ENCODE measurements around the gene CLDN15.
"Not testable (repeated sequence)": the region's sequence is repeated elsewhere in the genome, so short reads cannot be mapped to it uniquely, and the experiment has no call there.

Gene CLDN15

DNA sequence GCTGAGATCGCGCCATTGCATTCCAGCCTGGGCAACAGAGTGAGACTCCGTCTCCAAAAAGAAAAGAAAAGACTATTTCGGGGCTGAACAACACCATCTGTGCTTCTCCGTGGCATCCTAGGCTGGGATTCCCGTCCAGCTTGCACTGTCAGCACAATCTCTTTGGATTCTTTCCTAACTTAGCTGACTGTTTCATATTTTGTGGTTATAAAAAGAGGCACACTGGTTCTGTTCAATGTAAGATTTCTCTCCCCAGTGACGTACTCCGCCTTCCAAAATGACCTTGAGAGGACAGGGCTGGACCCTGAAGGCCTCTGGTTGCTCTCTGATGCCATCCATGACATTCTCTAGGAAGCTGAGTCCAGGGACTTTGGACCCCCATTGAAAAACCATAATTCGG lies 10.9 kb downstream of the CLDN15 start:
- no peak overlapping the region for H3K27ac ChIP-seq
- no peak for DNase-seq (ENCODE audit: low read depth, low spot score)

DNA sequence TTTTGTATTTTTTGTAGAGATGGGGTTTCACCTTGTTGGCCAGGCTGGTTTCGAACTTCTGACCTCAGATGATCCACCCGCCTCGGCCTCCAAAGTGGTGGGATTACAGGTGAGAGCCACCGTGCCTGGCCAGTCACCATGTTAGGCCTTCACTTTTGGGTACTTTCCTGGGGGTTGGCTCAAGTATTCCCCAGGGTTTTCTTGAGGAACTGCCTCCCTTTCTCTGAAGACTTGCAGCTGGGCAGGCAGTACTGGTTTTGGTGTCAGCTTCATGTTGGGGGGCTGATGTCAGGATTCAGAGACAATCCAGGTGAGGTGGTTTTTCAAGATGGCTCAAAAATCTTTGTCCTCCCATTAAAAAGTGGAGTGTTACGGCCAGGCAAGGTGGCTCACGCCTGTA lies 12.0 kb downstream of the CLDN15 start:
- H3K27ac ChIP-seq: no peak overlapping the region
- no peak for DNase-seq (ENCODE audit: low read depth, low spot score)

DNA sequence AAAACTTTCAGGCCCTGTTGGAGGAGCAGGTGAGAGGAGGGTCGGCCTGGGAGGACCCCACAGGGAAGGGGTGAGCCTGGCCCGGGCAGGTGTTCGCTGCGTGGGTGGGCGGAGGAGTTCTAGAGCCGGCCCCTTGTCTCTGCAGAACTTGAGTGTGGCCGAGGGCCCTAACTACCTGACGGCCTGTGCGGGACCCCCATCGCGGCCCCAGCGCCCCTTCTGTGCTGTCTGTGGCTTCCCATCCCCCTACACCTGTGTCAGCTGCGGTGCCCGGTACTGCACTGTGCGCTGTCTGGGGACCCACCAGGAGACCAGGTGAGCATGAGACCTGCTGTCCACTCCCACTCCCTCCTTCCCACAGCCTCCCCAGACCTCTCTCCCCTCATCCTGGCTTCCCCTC lies 14.1 kb downstream of the CLDN15 start:
- H3K27ac ChIP-seq: no peak overlapping the region
- DNase-seq (ENCODE audit: low read depth, low spot score): no peak

DNA sequence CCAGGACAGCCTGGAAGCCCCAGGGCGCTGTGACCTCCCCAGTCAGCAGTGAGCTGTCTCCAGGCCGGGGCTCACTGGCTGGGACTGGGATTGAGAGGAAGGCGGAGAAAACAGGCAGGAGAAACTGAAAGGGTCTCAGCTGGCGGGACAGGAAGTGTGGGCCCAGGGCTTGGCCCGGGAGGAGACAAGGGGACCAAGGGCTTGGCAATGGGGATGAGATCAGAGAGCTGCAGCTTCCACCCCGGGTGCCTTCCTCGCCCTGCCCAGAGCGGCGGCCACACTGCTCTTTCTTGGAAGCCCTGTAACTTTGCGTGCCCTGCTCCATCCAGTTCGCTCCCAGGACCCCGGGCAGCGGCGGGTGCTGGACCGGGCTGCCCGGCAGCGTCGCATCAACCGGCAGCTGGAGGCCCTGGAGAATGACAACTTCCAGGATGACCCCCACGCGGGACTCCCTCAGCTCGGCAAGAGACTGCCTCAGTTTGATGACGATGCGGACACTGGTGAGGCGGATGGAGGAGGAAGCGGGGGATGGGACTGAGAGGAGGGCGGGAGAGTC lies 15.2 kb downstream of the CLDN15 start:
- H3K27ac ChIP-seq: no peak overlapping the region
- DNase-seq (ENCODE audit: low read depth, low spot score): no peak

DNA sequence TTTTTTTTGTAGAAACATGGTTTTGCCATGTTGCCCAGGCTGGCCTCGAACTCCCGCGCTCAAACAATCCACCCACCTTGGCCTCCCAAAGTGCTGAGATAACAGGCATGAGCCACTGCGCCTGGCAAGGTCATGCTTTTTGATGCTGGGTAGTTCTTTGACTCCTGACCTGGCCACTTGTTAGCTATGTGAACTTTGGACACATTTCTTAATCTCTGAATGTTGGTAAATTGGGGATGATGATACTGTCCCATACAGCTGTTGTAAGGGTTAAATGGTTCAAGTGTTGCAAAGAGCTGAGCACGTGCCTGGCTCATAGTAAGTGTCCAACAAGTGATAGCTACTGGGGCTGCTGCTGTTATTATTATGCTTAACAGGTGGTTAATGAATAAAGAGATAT lies 17.3 kb downstream of the CLDN15 start:
- no peak for DNase-seq (ENCODE audit: low read depth, low spot score)
- H3K27ac ChIP-seq: no peak overlapping the region

DNA sequence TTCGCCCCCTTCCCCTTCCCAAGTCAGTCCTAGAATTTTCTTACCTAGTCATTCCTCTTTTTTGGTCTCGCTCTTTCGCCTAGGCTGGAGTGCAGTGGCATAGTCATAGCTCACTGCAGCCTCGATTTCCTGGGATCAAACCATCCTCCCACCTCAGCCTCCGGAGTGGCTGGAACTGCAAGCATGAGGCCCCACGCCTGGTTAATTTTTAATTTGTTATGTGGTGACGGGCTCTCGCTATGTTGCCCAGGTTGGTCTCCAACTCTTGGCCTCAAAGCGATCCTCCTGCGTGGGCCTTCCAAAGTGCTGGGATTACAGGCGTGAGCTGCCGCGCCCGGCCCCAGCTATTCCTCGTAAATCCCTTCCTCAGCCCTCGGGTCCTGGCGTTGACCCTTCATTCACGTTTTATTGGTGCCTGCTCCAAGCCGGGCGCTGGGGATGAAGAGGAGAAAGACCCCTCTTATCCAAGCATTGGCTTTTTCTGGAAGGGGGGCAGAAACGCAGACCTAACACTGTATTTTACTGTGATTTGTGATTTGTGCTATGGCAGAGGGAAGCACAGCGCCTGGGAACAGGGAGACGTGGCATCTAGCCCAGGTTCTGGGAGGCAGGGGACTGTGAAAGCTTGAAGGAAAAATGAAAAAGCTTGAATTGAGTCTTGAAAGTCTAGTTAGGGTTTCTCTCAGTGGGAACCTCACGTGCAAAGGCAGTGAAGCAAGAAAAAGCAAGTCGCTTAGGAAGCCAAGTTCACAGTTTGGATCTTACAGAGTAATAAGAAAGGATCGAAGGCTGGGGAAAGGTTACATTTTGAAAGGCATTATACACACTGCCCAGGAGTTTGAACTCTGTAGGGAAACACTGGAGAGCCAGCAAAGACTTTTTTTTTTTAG lies 19.1 kb downstream of the CLDN15 start:
- no peak for DNase-seq (ENCODE audit: low read depth, low spot score)
- peak overlapping the region; percentile 86 for H3K27ac ChIP-seq

DNA sequence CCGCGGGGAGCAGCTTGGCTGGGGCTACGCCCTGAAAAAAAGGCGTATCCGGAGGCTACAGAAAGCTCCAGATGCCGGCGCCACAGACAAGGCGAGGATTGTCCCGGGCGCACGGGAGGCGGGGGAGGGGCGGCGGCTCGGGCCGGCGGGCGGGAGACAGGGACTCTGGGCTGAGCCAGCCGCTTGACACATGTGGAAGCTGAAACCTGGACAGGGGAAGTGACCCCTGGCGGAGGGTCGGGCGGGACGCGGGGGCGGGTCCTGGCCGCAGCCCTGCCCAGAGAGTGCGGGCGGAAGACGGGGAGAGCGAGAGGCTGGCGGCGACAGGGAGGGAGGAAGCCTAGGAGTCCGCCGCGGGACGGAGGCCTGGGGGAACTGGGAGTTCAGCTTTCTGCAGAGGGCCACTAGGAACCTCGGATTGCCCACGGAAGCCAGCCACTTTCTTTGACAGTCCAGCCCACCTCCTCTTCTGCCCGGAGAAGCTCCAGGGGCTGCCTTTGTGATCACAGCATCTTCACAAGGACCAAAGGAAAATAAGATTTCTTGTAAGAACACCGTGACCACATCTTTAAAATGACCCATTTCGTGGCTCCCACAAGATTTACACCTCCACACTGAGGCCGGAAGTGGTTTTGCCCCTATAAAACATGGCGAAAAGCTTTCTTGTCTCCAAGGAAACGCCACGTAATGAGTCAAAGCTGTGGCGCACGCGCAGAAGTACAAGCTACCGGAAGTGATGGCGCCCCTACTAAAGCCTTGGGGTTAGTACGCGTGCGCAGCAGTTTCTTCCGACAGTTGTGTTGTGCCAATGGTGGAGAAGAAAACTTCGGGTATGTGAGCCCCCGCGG lies 20.0 kb downstream of the CLDN15 start, which contains the start of the genes PLOD3 and ZNHIT1:
PLOD3 (minus strand) TSS at position 194 of the 848 bp plus-strand sequence. CDS start 307 bp downstream, outside the sequence.
ZNHIT1 (plus strand) TSS at position 778 of the 848 bp plus-strand sequence; CDS start at position 809, 31 bp downstream.
- peak; percentile 81 for DNase-seq (ENCODE audit: low read depth, low spot score)
- H3K27ac ChIP-seq: peak within 1 kb of the TSS; percentile 86

DNA sequence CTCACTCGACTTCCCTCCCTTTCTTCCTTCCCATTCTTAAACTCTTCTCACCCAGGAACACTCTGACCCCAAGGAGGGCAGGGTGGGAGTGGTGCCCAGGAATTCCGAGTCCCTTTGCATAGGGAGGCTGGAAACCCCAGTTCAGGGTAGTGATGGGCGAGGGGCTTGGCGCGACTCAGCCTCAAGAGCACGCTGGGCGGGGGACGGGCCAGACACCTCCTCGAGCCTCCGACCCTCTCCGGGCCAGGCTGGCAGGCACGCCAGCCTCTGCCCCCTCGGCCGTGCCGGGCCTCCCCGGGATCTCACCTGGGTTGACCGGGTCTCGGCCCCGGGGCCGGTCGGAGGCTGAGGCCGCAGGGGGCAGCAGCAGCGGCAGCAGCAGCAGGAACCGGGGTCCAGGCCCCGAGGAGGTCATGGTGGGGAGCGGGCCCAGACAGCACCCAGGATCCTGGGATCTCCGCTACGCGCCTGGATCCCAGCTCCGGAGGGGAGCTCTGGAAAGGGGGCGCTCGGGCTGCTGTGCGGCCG lies 20.7 kb downstream of the CLDN15 start:
- H3K27ac ChIP-seq: peak overlapping the region; percentile 86
- no peak for DNase-seq (ENCODE audit: low read depth, low spot score)

DNA sequence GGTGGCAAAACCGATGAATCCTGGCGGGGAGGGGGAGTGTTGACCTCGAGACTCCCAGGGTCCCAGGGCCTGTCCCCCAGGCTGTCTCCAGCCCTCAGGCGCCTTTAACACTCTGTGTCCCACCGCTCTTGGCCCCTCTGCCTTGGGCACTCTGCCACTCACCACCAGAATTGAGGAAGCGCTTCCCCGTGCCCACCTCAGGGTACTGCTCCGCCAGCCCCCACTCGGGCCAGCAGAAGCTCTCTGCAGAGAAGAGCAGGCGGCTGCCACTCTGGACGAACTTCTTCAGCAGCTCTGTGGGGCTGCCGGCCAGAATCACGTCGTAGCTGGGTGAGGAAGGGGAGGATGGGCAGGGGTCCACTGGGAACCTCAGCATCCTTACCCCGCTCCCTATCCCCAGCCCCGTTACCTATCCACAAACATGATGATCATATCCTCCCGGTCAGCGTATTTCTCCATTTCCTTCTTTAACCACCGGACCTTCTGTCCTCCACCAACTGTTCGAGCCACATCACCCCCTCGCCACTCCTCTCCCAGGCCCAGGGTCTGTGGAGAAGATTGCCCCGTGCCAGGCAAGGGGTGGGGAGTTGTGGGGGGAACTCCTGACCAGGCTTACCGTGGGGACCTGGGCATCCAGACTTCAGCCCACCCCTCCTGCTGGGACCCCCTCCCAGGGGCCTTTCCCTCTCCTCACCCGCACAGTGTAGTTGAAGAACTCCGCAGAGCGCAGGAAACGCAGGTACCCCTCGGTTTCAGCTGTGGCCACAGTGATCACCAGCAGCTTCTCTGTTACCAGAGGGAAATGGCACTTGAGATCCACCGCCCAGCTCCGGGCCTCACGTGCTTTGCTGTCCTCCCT lies 21.4 kb downstream of the CLDN15 start:
- H3K27ac ChIP-seq: no peak overlapping the region
- no peak for DNase-seq (ENCODE audit: low read depth, low spot score)

DNA sequence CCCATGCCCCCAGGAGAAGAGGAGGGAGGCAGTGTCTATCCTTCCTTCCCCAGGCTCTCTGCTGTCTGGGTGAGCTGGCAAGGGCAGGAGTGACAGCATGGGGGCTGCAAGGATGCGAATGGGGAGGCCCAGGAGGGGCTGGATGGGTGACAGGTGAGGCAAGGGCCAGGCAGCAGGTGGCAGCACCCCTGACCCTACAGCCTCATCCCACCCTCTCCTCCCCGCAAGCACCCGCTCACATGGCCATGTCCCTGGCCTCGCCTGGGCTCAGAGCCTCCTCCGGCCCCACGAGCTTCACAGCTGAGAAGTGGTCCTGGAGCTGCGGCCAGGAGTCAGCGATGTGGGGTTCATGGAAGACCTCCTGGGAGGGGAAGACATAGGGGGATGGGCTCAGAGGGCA lies 25.6 kb downstream of the CLDN15 start:
- DNase-seq (ENCODE audit: low read depth, low spot score): no peak
- H3K27ac ChIP-seq: no peak overlapping the region

DNA sequence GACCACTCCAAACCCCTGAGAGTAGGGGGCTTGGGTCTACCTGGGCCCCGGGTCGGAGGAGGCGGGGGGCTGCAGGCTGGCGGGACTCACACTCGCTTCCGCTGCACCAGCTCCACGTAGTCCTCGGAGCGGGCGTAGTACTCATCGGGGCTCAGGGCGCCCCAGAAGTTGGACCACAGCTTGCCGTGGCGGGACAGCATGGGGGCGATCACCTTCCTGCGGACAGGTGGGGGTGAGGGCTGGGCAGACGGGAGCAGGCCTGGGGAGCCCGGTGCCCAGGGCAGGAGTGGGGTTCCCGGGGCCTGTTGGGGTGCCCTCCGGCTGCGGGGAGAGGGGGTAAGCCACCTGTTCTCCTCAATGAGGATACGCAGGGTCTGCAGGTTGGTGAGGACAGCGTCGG lies 26.1 kb downstream of the CLDN15 start:
- no peak for DNase-seq (ENCODE audit: low read depth, low spot score)
- H3K27ac ChIP-seq: no peak overlapping the region

DNA sequence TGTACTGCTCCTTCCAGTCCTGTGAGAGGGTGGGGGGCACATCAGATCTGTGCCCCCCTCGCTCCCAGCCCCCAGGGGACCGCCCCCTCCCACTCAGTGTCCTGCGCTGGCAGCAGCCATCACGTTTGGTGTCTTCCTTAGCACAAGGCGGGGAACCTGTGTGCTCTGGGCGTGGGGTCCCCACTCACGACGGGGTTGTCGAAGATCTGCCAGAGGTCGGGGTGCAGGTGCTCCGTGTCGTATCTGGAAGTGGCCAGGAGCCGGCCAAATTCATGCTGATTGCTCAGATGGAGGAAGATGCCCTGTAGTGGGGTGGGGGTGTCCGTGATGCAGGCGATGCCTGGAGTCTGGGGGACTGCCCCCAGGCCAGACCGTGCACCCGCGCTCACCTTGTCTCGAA lies 27.5 kb downstream of the CLDN15 start:
- H3K27ac ChIP-seq: no peak overlapping the region
- DNase-seq (ENCODE audit: low read depth, low spot score): no peak

DNA sequence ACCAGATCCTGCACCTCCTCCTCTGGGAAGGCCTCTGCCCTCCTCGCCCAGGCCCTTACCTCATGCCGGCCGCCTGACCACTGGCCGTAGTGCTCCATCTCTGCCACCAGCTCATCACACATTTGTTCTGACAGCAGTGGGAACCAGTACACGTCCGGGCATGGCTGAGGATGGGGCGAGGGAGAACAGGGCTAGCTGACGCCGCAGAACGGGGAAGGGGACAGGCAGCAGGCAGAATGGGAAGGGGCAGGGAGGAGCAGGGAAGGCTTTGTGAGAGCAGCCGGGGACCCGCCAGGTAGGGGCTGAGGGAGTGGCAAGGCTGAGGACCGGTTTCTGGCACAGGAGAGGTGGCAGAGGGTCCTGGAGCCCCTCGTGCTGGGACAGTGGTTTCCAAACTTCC lies 28.8 kb downstream of the CLDN15 start:
- DNase-seq (ENCODE audit: low read depth, low spot score): no peak
- no peak overlapping the region for H3K27ac ChIP-seq

DNA sequence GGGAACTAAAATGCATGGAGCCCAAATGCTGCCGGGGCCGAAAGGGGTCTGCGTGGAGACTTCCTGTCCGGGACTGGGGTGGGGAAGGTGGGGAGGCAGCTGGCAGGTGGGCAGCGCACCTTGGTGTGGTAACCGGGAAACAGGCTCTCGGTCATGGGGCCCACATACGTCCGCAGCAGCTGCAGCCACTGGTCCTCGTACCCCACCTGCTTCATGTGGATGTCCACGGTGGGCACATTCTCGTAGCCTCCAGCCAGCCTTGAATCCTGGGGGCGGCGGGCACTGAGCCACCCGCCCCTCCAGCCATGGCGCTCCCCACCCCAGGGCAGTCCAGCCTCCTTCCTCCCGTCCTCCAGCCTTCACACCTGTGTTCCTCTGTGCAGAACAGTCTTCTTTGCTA lies 30.1 kb downstream of the CLDN15 start:
- no peak for DNase-seq (ENCODE audit: low read depth, low spot score)

DNA sequence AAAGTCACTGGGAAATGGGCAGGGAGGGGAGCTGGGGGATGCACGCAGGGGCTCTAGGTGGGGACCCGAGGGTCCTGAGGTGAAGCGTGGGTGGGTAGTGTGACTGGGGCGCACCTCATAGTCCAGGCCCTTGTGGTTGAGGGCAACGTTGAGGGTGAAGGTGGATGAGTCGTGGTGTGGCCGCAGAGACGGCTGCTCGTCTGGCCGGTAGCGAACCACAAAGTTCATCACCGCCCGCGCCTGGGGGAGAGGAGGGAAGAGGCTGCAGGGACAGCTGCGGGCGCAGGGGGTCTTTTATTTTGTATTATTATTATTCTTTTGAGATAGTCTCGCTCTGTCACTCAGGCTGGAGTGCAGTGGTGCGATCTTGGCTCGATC lies 30.9 kb downstream of the CLDN15 start:
- no peak overlapping the region for H3K27ac ChIP-seq
- DNase-seq (ENCODE audit: low read depth, low spot score): no peak

More for the DNA sequence above, 30.1 kb downstream of the CLDN15 start:
- H3K27ac ChIP-seq: no peak overlapping the region

DNA sequence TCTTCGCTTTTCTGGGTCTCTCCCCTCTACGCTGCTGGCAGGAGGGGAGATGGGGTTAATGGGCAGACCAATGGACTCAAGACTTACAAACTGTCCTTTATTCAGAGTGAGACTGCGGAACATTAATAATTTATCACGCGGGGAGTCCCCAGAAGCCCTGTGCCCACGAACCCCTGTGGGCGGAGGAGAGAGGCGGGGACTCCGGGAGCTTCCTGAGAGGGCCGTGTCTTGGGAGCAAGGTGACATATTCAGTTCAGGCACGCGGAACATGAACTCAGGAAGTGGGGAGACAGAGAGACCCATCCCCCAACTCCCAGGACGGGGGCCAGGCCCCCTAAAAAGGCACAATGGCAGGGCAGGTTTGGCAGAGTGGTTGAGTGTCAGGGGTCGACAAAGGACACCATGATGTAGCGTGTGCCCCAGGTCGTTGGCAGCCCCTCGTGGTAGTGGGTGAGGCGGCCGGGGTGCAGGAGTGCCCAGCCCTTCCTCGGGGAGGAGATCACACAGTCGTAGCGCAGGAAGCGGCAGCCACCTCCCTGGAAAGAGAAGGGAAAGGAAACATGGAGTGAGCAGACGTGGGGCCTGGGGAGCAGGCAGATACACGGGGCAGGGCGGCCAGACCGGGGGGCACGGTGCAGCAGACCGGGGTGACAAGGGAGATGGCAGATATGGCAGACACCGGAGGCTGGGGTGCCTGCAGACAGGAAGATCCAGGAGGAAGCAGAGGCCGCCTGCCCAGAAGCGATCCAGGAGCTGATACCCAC lies 31.5 kb downstream of the CLDN15 start:
- DNase-seq (ENCODE audit: low read depth, low spot score): no peak
- H3K27ac ChIP-seq: no peak overlapping the region

DNA sequence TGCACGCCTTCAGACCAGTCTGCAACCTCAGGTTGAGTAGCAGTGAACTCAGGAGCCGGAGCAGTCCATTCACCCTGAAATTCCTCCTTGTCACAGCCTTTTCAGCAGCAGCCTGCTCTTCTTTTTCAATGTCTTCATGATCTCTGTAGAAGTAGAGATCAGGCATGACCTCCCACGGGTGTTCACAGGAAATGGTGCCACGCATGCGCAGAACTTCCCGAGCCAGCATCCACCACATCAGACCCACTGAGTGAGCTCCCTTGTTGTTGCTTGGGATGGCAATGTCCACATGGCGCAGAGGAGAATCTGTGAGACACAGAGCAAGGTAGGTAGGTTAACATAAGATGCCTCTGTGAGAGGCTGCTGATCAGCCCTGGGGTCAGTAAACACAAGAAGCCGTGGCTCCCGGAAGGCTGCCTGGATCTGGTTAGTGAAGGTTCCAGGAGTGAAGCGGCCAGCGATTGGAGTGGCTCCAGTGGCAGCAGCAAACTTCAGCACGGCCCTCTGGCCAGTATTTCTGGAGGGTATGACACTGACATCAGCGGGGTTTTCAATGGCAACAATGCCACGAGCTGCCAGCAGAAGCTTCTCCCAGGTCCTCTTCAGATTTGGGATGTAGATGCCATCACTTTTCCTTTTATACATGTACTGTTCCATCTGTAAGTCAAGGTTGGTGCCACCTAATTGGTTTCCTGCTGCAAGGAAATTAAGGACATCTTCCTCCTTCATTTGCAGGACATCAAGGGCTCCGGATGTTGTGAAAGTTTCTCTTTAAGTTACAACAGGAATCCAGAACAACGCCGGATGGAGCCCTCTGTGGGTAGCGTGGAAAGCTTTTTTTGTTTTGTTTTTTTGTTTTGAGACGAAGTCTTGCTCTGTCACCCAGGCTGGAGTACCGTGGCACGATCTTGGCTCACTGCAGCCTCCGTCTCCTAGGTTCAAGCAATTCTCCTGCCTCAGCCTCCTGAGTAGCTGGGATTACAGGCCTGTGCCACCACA lies 33.6 kb downstream of the CLDN15 start:
- H3K27ac ChIP-seq; DNase-seq (ENCODE audit: low read depth, low spot score): not testable (repeated sequence)

DNA sequence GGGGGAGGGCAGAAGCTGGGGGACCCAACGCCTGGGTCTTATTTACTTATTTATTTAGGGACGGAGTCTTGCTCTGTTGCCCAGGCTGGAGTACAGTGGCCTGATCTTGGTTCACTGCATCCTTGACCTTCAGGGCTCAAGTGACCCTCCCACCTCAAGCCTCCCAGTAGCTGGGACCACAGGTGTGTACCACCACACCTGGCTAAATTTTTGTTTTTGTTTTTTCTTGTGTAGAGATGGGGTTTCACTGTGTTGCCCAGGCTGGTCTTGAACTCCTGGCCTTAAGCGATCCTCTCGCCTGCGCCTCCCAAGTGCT lies 35.0 kb downstream of the CLDN15 start:
- no peak for DNase-seq (ENCODE audit: low read depth, low spot score)
- no peak overlapping the region for H3K27ac ChIP-seq
